Mucosa of rectum (tissue), 2 donors: ENCODE results near the gene DENND1A.
A peak's percentile ranks its signal among the peaks of the same experiment; 100 is the strongest.

ENCODE experiments used
- H3K27ac ChIP-seq, 2 donors: one replicate each; pipeline ENCODE4 v1.7.0; 2013; ENCODE audit warnings: inconsistent platforms in 2 of 2, low read depth in 2 of 2, low read length in 2 of 2
- H3K27me3 ChIP-seq, 2 donors: one replicate each; pipeline ENCODE4 v1.7.0; 2013; ENCODE audit warnings: low read length in 2 of 2; ENCODE audit not compliant: control insufficient read depth in 2 of 2, insufficient read depth in 2 of 2
- H3K36me3 ChIP-seq, 2 donors: one replicate each; pipeline ENCODE4 v1.7.0; 2013; ENCODE audit warnings: low read length in 2 of 2; ENCODE audit not compliant: control insufficient read depth in 2 of 2, insufficient read depth in 2 of 2
- H3K4me1 ChIP-seq, 2 donors: one replicate each; pipeline ENCODE4 v1.7.0; 2013; ENCODE audit warnings: low read length in 2 of 2, mild to moderate bottlenecking in 1 of 2; ENCODE audit not compliant: control insufficient read depth in 2 of 2, insufficient read depth in 2 of 2
- H3K4me3 ChIP-seq, 2 donors: one replicate each; pipeline ENCODE4 v1.7.0; 2013; ENCODE audit warnings: low read length in 2 of 2
- H3K9ac ChIP-seq, 2 donors: one replicate each; pipeline ENCODE4 v1.7.0; 2013; ENCODE audit warnings: low read length in 2 of 2, low read depth in 1 of 2, mild to moderate bottlenecking in 1 of 2
- H3K9me3 ChIP-seq, 2 donors: one replicate each; pipeline ENCODE4 v1.7.0; 2013; ENCODE audit warnings: low read length in 2 of 2; ENCODE audit not compliant: control insufficient read depth in 2 of 2
- donor health status: healthy.
- donor health status: Normal muscosa, but diverticular disease.

Gene DENND1A

GRCh38 chr9:123454361-123454760 is 475.6 kb downstream of the DENND1A start:
- H3K27ac ChIP-seq, result peak overlapping the region; percentile 3 to 21
- H3K9ac ChIP-seq, result peak overlapping the region in 1 of 2 donors; percentile 32
- H3K27me3 ChIP-seq, result no peaks in the 10 kb centered on the region
- H3K36me3 ChIP-seq, result peaks cover 4 to 10% of the 10 kb centered on the region in 2 donors
- H3K9me3 ChIP-seq, result no peaks in the 10 kb centered on the region
- peaks cover 23 to 28% of the 10 kb centered on the region in 2 donors for H3K4me1 ChIP-seq
- H3K4me3 ChIP-seq, result no peak overlapping the region

GRCh38 chr9:123453831-123454321 is 476.1 kb downstream of the DENND1A start:
- peak overlapping the region; percentile 3 to 21 for H3K27ac ChIP-seq
- peaks cover 4 to 11% of the 10 kb centered on the region in 2 donors for H3K36me3 ChIP-seq
- H3K9ac ChIP-seq, result peak overlapping the region in 1 of 2 donors; percentile 32

GRCh38 chr9:123453076-123453667 is 476.8 kb downstream of the DENND1A start:
- Histone ChIP-seq H3K27ac (peak overlapping the region in 1 of 2 donors; percentile 3), H3K27me3 (no peaks in the 10 kb centered on the region), H3K9ac (no peak overlapping the region), H3K9me3 (no peaks in the 10 kb centered on the region), H3K36me3 (peaks cover 7 to 12% of the 10 kb centered on the region in 2 donors), H3K4me1 (peaks cover 23 to 28% of the 10 kb centered on the region in 2 donors), H3K4me3 (no peak overlapping the region)

More at GRCh38 chr9:123453831-123454321, 476.1 kb downstream of the DENND1A start:
- H3K27me3 ChIP-seq, result no peaks in the 10 kb centered on the region
- H3K9me3 ChIP-seq, result no peaks in the 10 kb centered on the region
- H3K4me3 ChIP-seq, result no peak overlapping the region
- H3K4me1 ChIP-seq, result peaks cover 23 to 28% of the 10 kb centered on the region in 2 donors

- no peaks in the 10 kb centered on the region for H3K27me3 ChIP-seq
- H3K36me3 ChIP-seq, result peaks cover 9 to 14% of the 10 kb centered on the region in 2 donors
- no peaks in the 10 kb centered on the region for H3K9me3 ChIP-seq
- H3K9ac ChIP-seq, result no peak overlapping the region
- H3K4me1 ChIP-seq, result peaks cover 11 to 12% of the 10 kb centered on the region in 2 donors
- no peak overlapping the region for H3K27ac ChIP-seq
- H3K4me3 ChIP-seq, result no peak overlapping the region
Observed at GRCh38 chr9:123450996-123451395, 478.9 kb downstream of the DENND1A start.

GRCh38 chr9:123450098-123450770 is 479.7 kb downstream of the DENND1A start:
- H3K27me3 ChIP-seq, result no peaks in the 10 kb centered on the region
- peaks cover 9 to 14% of the 10 kb centered on the region in 2 donors for H3K36me3 ChIP-seq
- no peak overlapping the region for H3K27ac ChIP-seq
- peaks cover 4 to 6% of the 10 kb centered on the region in 2 donors for H3K4me1 ChIP-seq
- no peak overlapping the region for H3K4me3 ChIP-seq
- no peak overlapping the region for H3K9ac ChIP-seq
- H3K9me3 ChIP-seq, result no peaks in the 10 kb centered on the region

- Histone ChIP-seq H3K36me3 (peaks cover 9 to 13% of the 10 kb centered on the region in 2 donors), H3K4me1 (no peaks in the 10 kb centered on the region), H3K9me3 (no peaks in the 10 kb centered on the region), H3K9ac (no peak overlapping the region), H3K27ac (no peak overlapping the region), H3K27me3 (no peaks in the 10 kb centered on the region), H3K4me3 (no peak overlapping the region)
Observed at GRCh38 chr9:123447934-123448646, 481.8 kb downstream of the DENND1A start.

GRCh38 chr9:123445981-123446610 is 483.8 kb downstream of the DENND1A start:
- Histone ChIP-seq H3K9me3 (no peaks in the 10 kb centered on the region), H3K4me1 (no peaks in the 10 kb centered on the region), H3K36me3 (peaks cover 5 to 8% of the 10 kb centered on the region in 2 donors), H3K4me3 (no peak overlapping the region), H3K27ac (no peak overlapping the region), H3K27me3 (no peaks in the 10 kb centered on the region), H3K9ac (no peak overlapping the region)

GRCh38 chr9:123445116-123445515 is 484.8 kb downstream of the DENND1A start:
- H3K9ac ChIP-seq, result no peak overlapping the region
- peaks cover 5 to 8% of the 10 kb centered on the region in 2 donors for H3K36me3 ChIP-seq
- H3K9me3 ChIP-seq, result no peaks in the 10 kb centered on the region
- no peak overlapping the region for H3K4me3 ChIP-seq
- no peak overlapping the region for H3K27ac ChIP-seq
- no peaks in the 10 kb centered on the region for H3K27me3 ChIP-seq
- no peaks in the 10 kb centered on the region for H3K4me1 ChIP-seq

GRCh38 chr9:123441769-123442168 is 488.2 kb downstream of the DENND1A start:
- no peaks in the 10 kb centered on the region for H3K4me1 ChIP-seq
- peaks cover 4 to 21% of the 10 kb centered on the region in 2 donors for H3K36me3 ChIP-seq

More at GRCh38 chr9:123441769-123442168, 488.2 kb downstream of the DENND1A start:
- no peak overlapping the region for H3K27ac ChIP-seq
- no peaks in the 10 kb centered on the region for H3K9me3 ChIP-seq
- no peaks in the 10 kb centered on the region for H3K27me3 ChIP-seq
- no peak overlapping the region for H3K9ac ChIP-seq
- H3K4me3 ChIP-seq, result no peak overlapping the region
